SK-N-MC (cell line): ENCODE data around the gene CLEC2D.
"Not testable (repeated sequence)": the region's sequence is repeated elsewhere in the genome, so short reads cannot be mapped to it uniquely, and the experiment has no call there.

Experiments used
- DNase-seq: peaks from one replicate; pipeline ENCODE4 v3.0.0-alpha.2; 2011; ENCODE audit warnings: low read depth, low spot score
- H3K27ac ChIP-seq: fragments of 200-600 bp; sonication (generic); 2 replicates; pipeline ENCODE4 v1.5.1; 2016; ENCODE audit warnings: mixed run types
- H3K36me3 ChIP-seq: fragments of 200-600 bp; sonication (generic); 2 replicates; pipeline ENCODE4 v1.6.1; 2017; ENCODE audit warnings: antibody characterized with exemption, low read length, mixed read lengths; ENCODE audit not compliant: insufficient read depth
- H3K4me3 ChIP-seq: fragments of 200-600 bp; sonication (generic); 2 replicates; pipeline ENCODE4 v1.5.1; 2016
- H3K9ac ChIP-seq: fragments of 200-600 bp; sonication (generic); 2 replicates; pipeline ENCODE4 v1.8.0; 2017; ENCODE audit warnings: mixed run types, mixed read lengths; ENCODE audit not compliant: insufficient read length
- H3K9me3 ChIP-seq: fragments of 200-600 bp; sonication (generic); 2 replicates; pipeline ENCODE4 v1.6.1; 2017; ENCODE audit warnings: low read depth, mild to moderate bottlenecking, antibody characterized with exemption, low read length, moderate library complexity, mixed read lengths
- EZH2 ChIP-seq: fragments of 200-600 bp; sonication (generic); IDR thresholded peaks from one replicate; pipeline ENCODE4 v1.6.1; 2017; ENCODE audit warnings: antibody characterized with exemption
- FOXP2 ChIP-seq: optimal IDR thresholded peaks from 2 replicates; pipeline ENCODE3; 2011; ENCODE audit warnings: mild to moderate bottlenecking, moderate library complexity; ENCODE audit not compliant: insufficient read depth; ENCODE audit errors: extremely low read length, control extremely low read depth
- POLR2AphosphoS5 ChIP-seq: IDR thresholded peaks from 2 replicates; pipeline ENCODE4 v1.6.1; 2012; ENCODE audit warnings: mild to moderate bottlenecking, low read depth, low read length, borderline replicate concordance

CLEC2D gene

GRCh38 chr12:9668161-9669018, 1.1 kb upstream of the CLEC2D start:
- TF ChIP-seq EZH2 (no peak), FOXP2 (no peak), POLR2AphosphoS5 (no peak)
- H3K27ac ChIP-seq, result peak overlapping the region; percentile 29; the same call in 1 of the 2 replicates
- H3K9ac ChIP-seq, result no peak overlapping the region
- no peak for DNase-seq
- H3K36me3 ChIP-seq, result peaks cover 3% of the 10 kb centered on the region; the same call in 1 of the 2 replicates
- no peaks in the 10 kb centered on the region for H3K9me3 ChIP-seq
- no peak overlapping the region for H3K4me3 ChIP-seq

- H3K4me3 ChIP-seq, result no peak overlapping the region
- no peak overlapping the region for H3K27ac ChIP-seq
- H3K9ac ChIP-seq, result no peak overlapping the region
- peaks cover 3% of the 10 kb centered on the region; the same call in 1 of the 2 replicates for H3K36me3 ChIP-seq
- no peak for DNase-seq
- H3K9me3 ChIP-seq, result no peaks in the 10 kb centered on the region
- TF ChIP-seq EZH2 (no peak), FOXP2 (no peak), POLR2AphosphoS5 (no peak)
Observed at GRCh38 chr12:9669019-9669326, 540 bp upstream of the CLEC2D start.

- H3K9me3 ChIP-seq, H3K36me3 ChIP-seq, DNase-seq, H3K9ac ChIP-seq, H3K4me3 ChIP-seq, H3K27ac ChIP-seq: not testable (repeated sequence)
Observed at GRCh38 chr12:9672340-9672739, 2.8 kb downstream of the CLEC2D start.

- no peaks in the 10 kb centered on the region for H3K9me3 ChIP-seq
- DNase-seq, result peak; percentile 39
- H3K27ac ChIP-seq, result peak overlapping the region; percentile 57; the same call in 1 of the 2 replicates
- H3K9ac ChIP-seq, result no peak overlapping the region
- no peak for TF ChIP-seq EZH2
- no peak for TF ChIP-seq FOXP2
- TF ChIP-seq POLR2AphosphoS5, result no peak
- H3K4me3 ChIP-seq, result peak overlapping the region; percentile 39; the same call in 1 of the 2 replicates
- 0 out of 2 replicates have a peak, but pooled peaks cover 3% of the 10 kb centered on the region for H3K36me3 ChIP-seq
Observed at GRCh38 chr12:9673404-9674225, 4.1 kb downstream of the CLEC2D start.

- no peak overlapping the region for H3K27ac ChIP-seq
- no peak for DNase-seq
- no peak overlapping the region; the same call in 1 of the 2 replicates for H3K4me3 ChIP-seq
- no peak overlapping the region for H3K9ac ChIP-seq
- TF ChIP-seq FOXP2 (no peak), EZH2 (no peak), POLR2AphosphoS5 (no peak)
- no peaks in the 10 kb centered on the region for H3K9me3 ChIP-seq
- 0 out of 2 replicates have a peak, but pooled peaks cover 3% of the 10 kb centered on the region for H3K36me3 ChIP-seq
Observed at GRCh38 chr12:9674226-9674590, 4.7 kb downstream of the CLEC2D start.

- H3K27ac ChIP-seq, H3K4me3 ChIP-seq, H3K9me3 ChIP-seq, H3K9ac ChIP-seq, DNase-seq: not testable (repeated sequence)
- peaks cover 12% of the 10 kb centered on the region; the same call in 1 of the 2 replicates for H3K36me3 ChIP-seq
Observed at GRCh38 chr12:9682508-9682907, 13.0 kb downstream of the CLEC2D start.

GRCh38 chr12:9682949-9683348, 13.4 kb downstream of the CLEC2D start:
- H3K4me3 ChIP-seq, DNase-seq: not testable (repeated sequence)
- peaks cover 15% of the 10 kb centered on the region for H3K36me3 ChIP-seq

GRCh38 chr12:9685366-9685765, 15.9 kb downstream of the CLEC2D start:
- H3K36me3 ChIP-seq, result peaks cover 38% of the 10 kb centered on the region
- H3K9me3 ChIP-seq, H3K4me3 ChIP-seq, H3K9ac ChIP-seq, DNase-seq, H3K27ac ChIP-seq: not testable (repeated sequence)

More at GRCh38 chr12:9682949-9683348, 13.4 kb downstream of the CLEC2D start:
- not testable (repeated sequence) for H3K9ac ChIP-seq, H3K27ac ChIP-seq, H3K9me3 ChIP-seq

- Histone ChIP-seq H3K27ac (no peak overlapping the region), H3K9me3 (peaks cover 3% of the 10 kb centered on the region; the same call in 1 of the 2 replicates), H3K4me3 (no peak overlapping the region), H3K36me3 (peaks cover 41% of the 10 kb centered on the region), H3K9ac (no peak overlapping the region)
- TF ChIP-seq FOXP2, result no peak
- no peak for TF ChIP-seq EZH2
- no peak for TF ChIP-seq POLR2AphosphoS5
- DNase-seq, result no peak
Observed at GRCh38 chr12:9685915-9686314, 16.4 kb downstream of the CLEC2D start.
